ENCODE results near the gene FLOT1. TPM values are rescaled to one million over a fixed set of nuclear protein-coding genes. Genes with fewer than 3 reads are reported as not detected.
A peak's percentile ranks its signal among the peaks of the same experiment; 100 is the strongest.

Gene FLOT1
- total and polyA plus RNA-seq, 2 donors from 2014 or later = 227 to 317 TPM

- FAIRE-seq = no peak
- Histone ChIP-seq H3K9ac (ENCODE audit: low read length in 3 of 3) (no peak overlapping the region), H3K9me3 (ENCODE audit: control insufficient read depth in 2 of 3, insufficient read depth in 1 of 3, low read length in 3 of 3) (no peaks in the 10 kb centered on the region), H3K36me3 (ENCODE audit: control insufficient read depth in 2 of 3, insufficient read depth in 3 of 3, low read length in 3 of 3) (peaks cover 16 to 45% (median 23%) of the 10 kb centered on the region in 3 donors), H3K4me3 (ENCODE audit: low read length in 3 of 3) (no peak overlapping the region), H3K27ac (ENCODE audit: low read depth in 2 of 2, low read length in 2 of 2) (no peak overlapping the region), H3K4me1 (ENCODE audit: control insufficient read depth in 2 of 3, insufficient read depth in 2 of 3, low read depth in 1 of 3, low read length in 3 of 3) (peaks cover 0 to 21% (median 16%) of the 10 kb centered on the region in 3 donors), H3K27me3 (ENCODE audit: control insufficient read depth, insufficient read depth, low read length) (no peaks in the 10 kb centered on the region)
- intact Hi-C loops (cut with DNase I) = loop anchor here (10.0 kb wide), 1 partner anchor 149 kb away; the partner anchor contains the start of gene DDR1
- TF ChIP-seq CTCF (IDR thresholded peaks at IDR 0.05; ENCODE audit: borderline replicate concordance, extremely low read depth, insufficient read depth) = no peak
- peak in 1 of 5 donors; percentile 18 for DNase-seq
Measured at GRCh38 chr6:30735668-30736314, 6.7 kb downstream of the FLOT1 start.

DNA sequence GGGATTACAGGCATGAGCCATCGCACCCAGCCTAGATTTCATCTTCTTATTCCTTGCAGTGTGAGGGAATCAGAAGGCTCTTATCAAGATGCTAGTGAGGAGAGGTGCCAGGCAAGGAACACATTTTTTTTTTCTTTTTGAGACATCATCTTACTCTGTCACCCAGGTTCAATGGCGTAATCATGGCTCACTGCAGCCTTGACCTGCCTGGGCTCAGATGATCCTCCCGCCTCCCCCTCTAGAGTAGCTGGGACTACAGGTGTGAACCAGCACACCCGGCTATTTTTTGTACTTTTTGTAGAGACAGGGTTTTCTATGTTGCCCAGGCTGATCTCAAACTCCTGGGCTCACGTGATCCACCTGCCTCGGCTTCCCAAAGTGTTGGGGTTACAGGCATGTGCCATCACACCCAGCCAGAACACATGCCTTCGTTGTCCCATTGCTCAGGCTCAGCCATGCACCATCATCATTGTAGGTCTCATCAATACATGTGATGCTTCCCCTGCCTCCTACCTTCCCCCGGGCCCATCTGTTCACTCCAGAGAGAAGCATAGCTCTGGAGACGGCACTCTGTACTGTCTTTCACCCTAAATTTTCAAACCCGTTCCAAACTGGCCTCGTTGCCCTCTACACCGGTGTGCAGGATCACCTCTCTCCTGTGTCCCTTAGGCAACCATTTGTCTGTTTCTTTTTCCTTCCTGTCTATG is 10.1 kb downstream of the FLOT1 start:
- no peaks in the 10 kb centered on the region for H3K9me3 ChIP-seq (ENCODE audit: control insufficient read depth in 2 of 3, insufficient read depth in 1 of 3, low read length in 3 of 3)
- H3K36me3 ChIP-seq (ENCODE audit: control insufficient read depth in 2 of 3, insufficient read depth in 3 of 3, low read length in 3 of 3) = peaks cover 6 to 52% (median 22%) of the 10 kb centered on the region in 3 donors
- TF ChIP-seq CTCF (IDR thresholded peaks at IDR 0.05; ENCODE audit: borderline replicate concordance, extremely low read depth, insufficient read depth) = no peak
- H3K9ac ChIP-seq (ENCODE audit: low read length in 3 of 3) = no peak overlapping the region
- no peaks in the 10 kb centered on the region for H3K27me3 ChIP-seq (ENCODE audit: control insufficient read depth, insufficient read depth, low read length)
- peak in 1 of 5 donors; percentile 24 for DNase-seq
- no peak overlapping the region for H3K27ac ChIP-seq (ENCODE audit: low read depth in 2 of 2, low read length in 2 of 2)
- intact Hi-C loops (cut with DNase I) = loop anchor here (5.0 to 10.0 kb wide), 2 partner anchors 55 to 152 kb away; partner anchors contain the start of gene DDR1
- H3K4me1 ChIP-seq (ENCODE audit: control insufficient read depth in 2 of 3, insufficient read depth in 2 of 3, low read depth in 1 of 3, low read length in 3 of 3) = peaks cover 0 to 12% (median 0%) of the 10 kb centered on the region in 3 donors
- FAIRE-seq = no peak
- H3K4me3 ChIP-seq (ENCODE audit: low read length in 3 of 3) = no peak overlapping the region

DNA sequence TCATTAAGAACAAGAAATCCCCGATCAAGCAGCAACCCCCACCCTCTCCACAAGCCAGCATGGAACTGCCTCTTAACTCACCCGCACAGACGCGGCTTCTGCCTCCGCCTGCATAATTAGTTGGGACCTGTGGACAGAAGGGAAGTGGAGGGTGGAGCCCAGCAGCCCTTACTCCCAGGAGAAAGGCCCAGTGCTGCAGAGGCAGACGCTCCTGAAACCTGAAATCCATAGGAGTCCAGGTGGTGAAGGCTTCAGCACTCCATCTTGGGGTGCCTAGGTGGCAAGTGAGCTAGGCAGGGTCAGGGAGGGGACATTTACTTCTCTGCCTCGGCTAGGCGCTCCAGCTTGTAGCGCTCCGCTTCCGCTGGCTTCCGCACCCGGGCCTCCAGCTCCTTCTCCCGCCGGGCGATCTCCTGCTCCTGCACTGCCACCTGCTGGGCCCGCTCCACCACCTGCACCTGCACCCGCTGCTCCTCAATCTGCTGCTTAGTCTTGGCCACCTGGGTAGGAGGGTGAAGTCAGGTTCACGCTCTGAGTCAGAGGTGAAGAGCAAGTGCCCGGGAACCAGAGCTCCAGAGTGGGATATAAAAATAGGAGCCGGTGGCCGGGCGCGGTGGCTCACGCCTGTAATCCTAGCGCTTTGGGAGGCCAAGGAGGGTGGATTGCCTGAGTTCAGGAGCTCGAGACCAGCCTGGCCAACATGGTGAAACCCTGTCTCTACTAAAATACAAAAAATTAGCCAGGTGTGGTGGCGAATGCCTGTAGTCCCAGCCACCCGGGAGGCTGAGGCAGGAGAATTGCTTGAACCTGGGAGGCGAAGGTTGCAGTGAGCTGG is 11.7 kb downstream of the FLOT1 start:
- Histone ChIP-seq H3K4me3 (ENCODE audit: low read length in 3 of 3) (peak overlapping the region in 1 of 3 donors; percentile 19), H3K9me3 (ENCODE audit: control insufficient read depth in 2 of 3, insufficient read depth in 1 of 3, low read length in 3 of 3) (no peaks in the 10 kb centered on the region), H3K27me3 (ENCODE audit: control insufficient read depth, insufficient read depth, low read length) (no peaks in the 10 kb centered on the region), H3K9ac (ENCODE audit: low read length in 3 of 3) (peak overlapping the region in 2 of 3 donors; percentile 34 to 59), H3K27ac (ENCODE audit: low read depth in 2 of 2, low read length in 2 of 2) (no peak overlapping the region), H3K4me1 (ENCODE audit: control insufficient read depth in 2 of 3, insufficient read depth in 2 of 3, low read depth in 1 of 3, low read length in 3 of 3) (peaks cover 0 to 11% (median 0%) of the 10 kb centered on the region in 3 donors), H3K36me3 (ENCODE audit: control insufficient read depth in 2 of 3, insufficient read depth in 3 of 3, low read length in 3 of 3) (peaks cover 8 to 53% (median 22%) of the 10 kb centered on the region in 3 donors)
- intact Hi-C loops (cut with DNase I) = loop anchor here (5.0 to 10.0 kb wide), 2 partner anchors 54 to 154 kb away; partner anchors contain the start of gene DDR1
- TF ChIP-seq CTCF (IDR thresholded peaks at IDR 0.05; ENCODE audit: borderline replicate concordance, extremely low read depth, insufficient read depth) = peak; percentile 76
- DNase-seq = peak; percentile 89 to 92 (median 90)
- no peak for FAIRE-seq

All from kidney (tissue), 14 donors.